ENCODE data around the gene SEC11C. TPM values are rescaled to one million over a fixed set of nuclear protein-coding genes. Genes with fewer than 3 reads are reported as not detected.

Gene SEC11C
- polyA plus RNA-seq, 3 donors: 14.9 to 98.4 (median 98.0) TPM

- H3K9ac ChIP-seq (ENCODE audit: insufficient read depth, low read length, poor library complexity, severe bottlenecking): no peak overlapping the region
- H3K9me3 ChIP-seq (replicated peaks in 1 of 2; ENCODE audit: control insufficient read depth in 1 of 2, insufficient read depth in 1 of 2, low read length in 2 of 2): no peaks in the 10 kb centered on the region
- Mint-ChIP-seq H3K36me3 (no peaks in the 10 kb centered on the region), H3K4me3 (no peak overlapping the region), H3K27me3 (ENCODE audit: low read depth in 3 of 3) (peaks cover 12 to 16% (median 13%) of the 10 kb centered on the region in 3 donors), H3K9me3 (peaks cover 0 to 4% (median 2%) of the 10 kb centered on the region in 7 donors), H3K4me1 (no peaks in the 10 kb centered on the region), H3K27ac (no peak overlapping the region)
- intact Hi-C loops (cut with micrococcal nuclease): no loop called here
- no peaks in the 10 kb centered on the region for H3K4me1 ChIP-seq (ENCODE audit: control insufficient read depth in 1 of 2, insufficient read depth in 2 of 2, low read length in 2 of 2)
- no peak overlapping the region for H3K4me3 ChIP-seq (replicated peaks in 1 of 3; ENCODE audit: low read depth in 2 of 3, low read length in 3 of 3)
- no peaks in the 10 kb centered on the region for H3K36me3 ChIP-seq (replicated peaks in 1 of 2; ENCODE audit: control insufficient read depth in 1 of 2, insufficient read depth in 2 of 2, low read length in 2 of 2)
- H2AFZ ChIP-seq (ENCODE audit: insufficient read depth, low read depth, low read length, poor library complexity, severe bottlenecking): no peak overlapping the region
- H3K27me3 ChIP-seq (ENCODE audit: control insufficient read depth in 2 of 2, insufficient read depth in 2 of 2, low read length in 2 of 2): peaks cover 4 to 8% of the 10 kb centered on the region in 2 donors
- DNase-seq: no peak
- no peaks in the 10 kb centered on the region for H3K79me2 ChIP-seq (ENCODE audit: insufficient read depth, low read length)
- TF ChIP-seq, protein P1, sequence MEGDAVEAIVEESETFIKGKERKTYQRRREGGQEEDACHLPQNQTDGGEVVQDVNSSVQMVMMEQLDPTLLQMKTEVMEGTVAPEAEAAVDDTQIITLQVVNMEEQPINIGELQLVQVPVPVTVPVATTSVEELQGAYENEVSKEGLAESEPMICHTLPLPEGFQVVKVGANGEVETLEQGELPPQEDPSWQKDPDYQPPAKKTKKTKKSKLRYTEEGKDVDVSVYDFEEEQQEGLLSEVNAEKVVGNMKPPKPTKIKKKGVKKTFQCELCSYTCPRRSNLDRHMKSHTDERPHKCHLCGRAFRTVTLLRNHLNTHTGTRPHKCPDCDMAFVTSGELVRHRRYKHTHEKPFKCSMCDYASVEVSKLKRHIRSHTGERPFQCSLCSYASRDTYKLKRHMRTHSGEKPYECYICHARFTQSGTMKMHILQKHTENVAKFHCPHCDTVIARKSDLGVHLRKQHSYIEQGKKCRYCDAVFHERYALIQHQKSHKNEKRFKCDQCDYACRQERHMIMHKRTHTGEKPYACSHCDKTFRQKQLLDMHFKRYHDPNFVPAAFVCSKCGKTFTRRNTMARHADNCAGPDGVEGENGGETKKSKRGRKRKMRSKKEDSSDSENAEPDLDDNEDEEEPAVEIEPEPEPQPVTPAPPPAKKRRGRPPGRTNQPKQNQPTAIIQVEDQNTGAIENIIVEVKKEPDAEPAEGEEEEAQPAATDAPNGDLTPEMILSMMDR (IDR thresholded peaks at IDR 0.05): no peak
- no peaks in the 10 kb centered on the region for H4K20me1 ChIP-seq (ENCODE audit: insufficient read depth, low read length)
- no peak overlapping the region for H3K27ac ChIP-seq (ENCODE audit: low read depth in 1 of 2, low read length in 2 of 2)
- WGBS (ENCODE audit: insufficient coverage): 68% methylated on average over 2 of the region's 5 CpGs
- no peak overlapping the region for H3K4me2 ChIP-seq (replicated peaks; ENCODE audit: extremely low read depth, low read length, poor library complexity, severe bottlenecking)
These were observed 6.7 kb upstream of the SEC11C start for GRCh38 chr18:59132810-59133465.

DNA sequence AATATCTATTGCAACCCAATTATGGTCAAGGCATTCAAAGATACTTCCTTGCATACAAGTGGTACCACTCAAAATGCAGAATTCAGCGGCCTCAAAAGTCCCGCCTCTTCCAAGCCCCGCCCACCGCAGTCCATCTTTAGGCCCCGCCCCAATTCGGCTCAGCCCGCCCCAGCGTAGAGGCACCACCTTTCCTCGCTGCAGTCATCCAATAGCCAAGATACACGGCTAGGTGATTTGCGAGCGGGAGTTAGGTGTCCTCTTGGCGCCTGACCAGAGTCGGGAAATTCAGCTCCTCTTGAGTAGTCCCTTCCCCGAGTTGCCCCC is 431 bp upstream of the SEC11C start:
- Mint-ChIP-seq H3K27me3 (ENCODE audit: low read depth in 3 of 3) (peaks cover 7 to 12% (median 7%) of the 10 kb centered on the region in 3 donors), H3K9me3 (no peaks in the 10 kb centered on the region), H3K36me3 (peaks cover 0 to 1% of the 10 kb centered on the region in 2 donors), H3K27ac (peak overlapping the region; percentile 91 to 99 (median 97)), H3K4me1 (peaks cover 17% of the 10 kb centered on the region), H3K4me3 (peak overlapping the region; percentile 85 to 93)
- H3K27ac ChIP-seq (ENCODE audit: low read depth in 1 of 2, low read length in 2 of 2): peak overlapping the region; percentile 75 to 96
- no peaks in the 10 kb centered on the region for H3K36me3 ChIP-seq (replicated peaks in 1 of 2; ENCODE audit: control insufficient read depth in 1 of 2, insufficient read depth in 2 of 2, low read length in 2 of 2)
- peak overlapping the region; percentile 64 to 79 (median 78) for H3K4me3 ChIP-seq (replicated peaks in 1 of 3; ENCODE audit: low read depth in 2 of 3, low read length in 3 of 3)
- peaks cover 8 to 17% of the 10 kb centered on the region in 2 donors for H3K4me1 ChIP-seq (ENCODE audit: control insufficient read depth in 1 of 2, insufficient read depth in 2 of 2, low read length in 2 of 2)
- H4K20me1 ChIP-seq (ENCODE audit: insufficient read depth, low read length): peaks cover 4% of the 10 kb centered on the region
- peak; percentile 76 to 86 (median 80) for DNase-seq
- peaks cover 22% of the 10 kb centered on the region for H3K79me2 ChIP-seq (ENCODE audit: insufficient read depth, low read length)
- TF ChIP-seq, protein P1 (IDR thresholded peaks at IDR 0.05): no peak
- H3K4me2 ChIP-seq (replicated peaks; ENCODE audit: extremely low read depth, low read length, poor library complexity, severe bottlenecking): peak overlapping the region; percentile 77
- peaks cover 2 to 3% of the 10 kb centered on the region in 2 donors for H3K27me3 ChIP-seq (ENCODE audit: control insufficient read depth in 2 of 2, insufficient read depth in 2 of 2, low read length in 2 of 2)
- intact Hi-C loops (cut with micrococcal nuclease): no loop called here
- H2AFZ ChIP-seq (ENCODE audit: insufficient read depth, low read depth, low read length, poor library complexity, severe bottlenecking): peak overlapping the region; percentile 95
- H3K9me3 ChIP-seq (replicated peaks in 1 of 2; ENCODE audit: control insufficient read depth in 1 of 2, insufficient read depth in 1 of 2, low read length in 2 of 2): no peaks in the 10 kb centered on the region
- 1% methylated on average over 11 of the region's 15 CpGs for WGBS (ENCODE audit: insufficient coverage)
- peak overlapping the region; percentile 84 for H3K9ac ChIP-seq (ENCODE audit: insufficient read depth, low read length, poor library complexity, severe bottlenecking)

Data from CD14-positive monocyte (primary cell).